ENCODE data around the gene MAPK9. TPM values are rescaled to one million over a fixed set of nuclear protein-coding genes. Genes with fewer than 3 reads are reported as not detected.
A peak's percentile ranks its signal among the peaks of the same experiment; 100 is the strongest.

MAPK9 gene
- total and polyA plus RNA-seq, 11 donors: 15.2 to 51.3 (median 41.2) TPM

DNA sequence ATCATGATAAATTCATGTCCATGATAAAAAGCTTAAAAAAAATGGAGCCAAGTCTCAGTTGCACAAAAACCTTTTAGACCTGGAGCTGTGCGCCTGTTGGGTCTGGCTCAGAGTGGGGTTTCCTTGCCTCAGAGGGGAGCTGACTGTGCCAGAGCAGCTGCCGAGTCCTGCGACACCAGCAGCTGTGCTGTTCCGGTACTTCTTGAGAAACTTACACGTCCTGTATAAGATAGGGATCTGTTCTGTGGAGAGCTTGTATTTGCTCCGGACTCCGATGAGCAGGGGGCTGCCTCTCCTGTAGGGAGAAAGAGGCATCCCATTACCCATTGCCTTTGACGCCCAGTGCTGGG, 32.7 kb upstream of the MAPK9 start:
- WGBS, 4 donors: 75 to 87% (median 78%) methylated on average over 8 of the region's 8 CpGs
- intact Hi-C loops (cut with DNase I): loop anchor here in 2 of 10 donors (10.0 kb wide), 1 partner anchor 200 kb away; no protein-coding TSS in a partner anchor
- Histone ChIP-seq H3K4me1 (no peaks in the 10 kb centered on the region), H3K4me3 (no peak overlapping the region), H3K9me3 (no peaks in the 10 kb centered on the region), H3K27ac (no peak overlapping the region), H3K36me3 (peaks cover 0 to 30% (median 3%) of the 10 kb centered on the region in 9 donors), H3K27me3 (no peaks in the 10 kb centered on the region)
- ATAC-seq: peak in 2 of 4 donors; percentile 21 to 33
- TF ChIP-seq POLR2A (IDR thresholded peaks at IDR 0.05): no peak
- TF ChIP-seq, protein P1, sequence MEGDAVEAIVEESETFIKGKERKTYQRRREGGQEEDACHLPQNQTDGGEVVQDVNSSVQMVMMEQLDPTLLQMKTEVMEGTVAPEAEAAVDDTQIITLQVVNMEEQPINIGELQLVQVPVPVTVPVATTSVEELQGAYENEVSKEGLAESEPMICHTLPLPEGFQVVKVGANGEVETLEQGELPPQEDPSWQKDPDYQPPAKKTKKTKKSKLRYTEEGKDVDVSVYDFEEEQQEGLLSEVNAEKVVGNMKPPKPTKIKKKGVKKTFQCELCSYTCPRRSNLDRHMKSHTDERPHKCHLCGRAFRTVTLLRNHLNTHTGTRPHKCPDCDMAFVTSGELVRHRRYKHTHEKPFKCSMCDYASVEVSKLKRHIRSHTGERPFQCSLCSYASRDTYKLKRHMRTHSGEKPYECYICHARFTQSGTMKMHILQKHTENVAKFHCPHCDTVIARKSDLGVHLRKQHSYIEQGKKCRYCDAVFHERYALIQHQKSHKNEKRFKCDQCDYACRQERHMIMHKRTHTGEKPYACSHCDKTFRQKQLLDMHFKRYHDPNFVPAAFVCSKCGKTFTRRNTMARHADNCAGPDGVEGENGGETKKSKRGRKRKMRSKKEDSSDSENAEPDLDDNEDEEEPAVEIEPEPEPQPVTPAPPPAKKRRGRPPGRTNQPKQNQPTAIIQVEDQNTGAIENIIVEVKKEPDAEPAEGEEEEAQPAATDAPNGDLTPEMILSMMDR (IDR thresholded peaks at IDR 0.05): no peak
- DNase-seq: no peak

DNA sequence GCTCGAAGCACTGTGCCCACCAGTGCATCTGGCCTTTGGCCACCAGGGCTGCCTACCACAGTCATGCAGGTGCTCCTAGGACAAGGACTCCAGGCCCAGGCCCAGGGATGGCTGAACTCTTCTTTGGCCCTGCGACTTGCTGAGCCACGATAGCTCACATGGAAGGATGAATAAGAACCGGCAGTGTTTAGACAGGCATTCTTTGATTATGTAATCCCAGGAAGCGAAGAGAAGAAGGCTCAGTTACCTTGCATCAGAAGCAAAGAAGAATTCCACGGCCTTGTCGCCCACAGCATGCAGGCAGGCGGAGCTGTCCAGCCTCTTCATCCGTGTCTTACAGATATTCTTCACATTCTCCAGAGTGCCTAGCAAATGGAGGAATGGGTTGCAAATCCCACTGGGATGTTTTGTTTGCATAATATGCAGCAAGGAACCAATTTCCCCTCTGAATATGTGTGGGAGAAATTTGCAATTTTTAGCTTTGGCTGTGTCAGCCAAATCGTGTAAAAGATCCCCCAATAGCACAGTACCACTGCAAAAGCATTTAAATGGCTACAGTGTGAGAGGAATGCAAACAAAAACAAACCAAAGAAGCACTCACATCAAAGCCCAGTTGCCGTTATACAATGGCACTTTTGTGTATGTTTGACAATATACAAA, 32.2 kb upstream of the MAPK9 start:
- no peak overlapping the region for H3K4me3 ChIP-seq
- TF ChIP-seq, protein P1 (IDR thresholded peaks at IDR 0.05): no peak
- no peak for TF ChIP-seq POLR2A (IDR thresholded peaks at IDR 0.05)
- intact Hi-C loops (cut with DNase I): loop anchor here in 2 of 10 donors (10.0 kb wide), 1 partner anchor 199 kb away; no protein-coding TSS in a partner anchor
- ATAC-seq (no peak), DNase-seq (peak in 1 of 5 donors; percentile 4)
- peaks cover 0 to 32% (median 6%) of the 10 kb centered on the region in 9 donors for H3K36me3 ChIP-seq
- H3K27me3 ChIP-seq: no peaks in the 10 kb centered on the region
- H3K27ac ChIP-seq: no peak overlapping the region
- 67 to 84% (median 69%) methylated on average over 11 of the region's 11 CpGs for WGBS, 4 donors
- H3K4me1 ChIP-seq: no peaks in the 10 kb centered on the region
- H3K9me3 ChIP-seq: no peaks in the 10 kb centered on the region

DNA sequence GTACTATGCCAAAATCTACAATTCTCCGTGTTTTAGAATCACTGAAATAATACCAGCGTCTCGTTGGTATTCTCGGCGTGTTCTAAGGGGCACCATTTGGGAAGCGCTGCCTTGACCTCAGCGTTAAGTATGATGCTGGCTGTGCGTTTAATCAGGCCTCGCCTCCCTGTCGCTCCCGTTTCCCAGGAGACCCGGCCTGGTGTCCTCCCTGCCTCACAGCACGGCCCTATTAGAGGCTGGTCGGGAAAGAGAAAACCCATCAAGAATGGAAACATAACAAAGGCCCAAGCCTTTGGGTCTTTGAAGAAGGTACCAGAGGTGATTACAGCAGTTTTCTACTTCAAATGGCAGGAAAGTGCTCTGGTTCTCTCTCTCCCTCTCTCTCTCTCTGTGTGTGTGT, 31.3 kb upstream of the MAPK9 start:
- intact Hi-C loops (cut with DNase I): loop anchor here in 2 of 10 donors (10.0 kb wide), 1 partner anchor 198 kb away; no protein-coding TSS in a partner anchor
- ATAC-seq (no peak), DNase-seq (peak in 1 of 5 donors; percentile 14)
- Histone ChIP-seq H3K27me3 (no peaks in the 10 kb centered on the region), H3K9me3 (no peaks in the 10 kb centered on the region), H3K4me1 (no peaks in the 10 kb centered on the region), H3K36me3 (peaks cover 0 to 39% (median 6%) of the 10 kb centered on the region in 9 donors), H3K4me3 (no peak overlapping the region), H3K27ac (no peak overlapping the region)
- WGBS, 4 donors: 86 to 92% (median 90%) methylated on average over 14 of the region's 14 CpGs
- TF ChIP-seq POLR2A (IDR thresholded peaks at IDR 0.05): no peak
- TF ChIP-seq, protein P1 (IDR thresholded peaks at IDR 0.05): no peak

DNA sequence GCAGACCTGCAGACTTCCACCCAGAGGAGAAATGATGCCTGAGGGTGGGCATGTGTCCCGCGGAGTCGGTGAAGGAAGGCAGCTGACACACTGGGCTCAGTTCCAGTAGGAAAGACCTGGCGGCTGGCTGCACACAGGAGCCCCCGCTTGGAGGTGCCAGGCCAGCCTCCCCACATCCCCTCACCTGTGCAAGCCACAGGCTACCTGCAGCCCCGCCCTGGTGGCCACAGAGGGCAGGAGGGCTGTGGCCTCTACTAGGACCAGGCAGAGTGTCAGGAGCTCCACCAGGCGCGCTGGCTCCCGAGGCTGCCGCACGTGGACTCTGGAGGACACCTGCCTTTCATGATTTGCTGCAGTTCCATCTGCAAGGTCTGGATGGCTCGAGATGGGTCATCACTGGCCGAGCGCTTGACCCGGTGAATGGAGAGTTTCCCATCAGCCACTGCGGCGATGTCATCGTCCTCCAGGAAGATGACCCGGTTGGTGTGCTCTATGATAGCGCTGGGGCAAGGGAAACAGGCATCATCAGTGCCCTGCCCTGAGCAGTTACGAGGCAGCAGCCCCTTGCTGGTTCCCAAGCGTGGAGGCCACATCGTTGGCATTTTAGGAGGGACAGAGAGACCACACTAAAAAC, 26.7 kb upstream of the MAPK9 start:
- ATAC-seq (no peak), DNase-seq (peak in 1 of 5 donors; percentile 16)
- WGBS, 4 donors: 89 to 92% (median 90%) methylated on average over 16 to 23 of the region's 23 CpGs
- intact Hi-C loops (cut with DNase I): no loop called here
- Histone ChIP-seq H3K27ac (no peak overlapping the region), H3K9me3 (no peaks in the 10 kb centered on the region), H3K4me3 (no peak overlapping the region), H3K27me3 (no peaks in the 10 kb centered on the region), H3K36me3 (peaks cover 0 to 46% (median 2%) of the 10 kb centered on the region in 9 donors), H3K4me1 (peaks cover 0 to 5% (median 0%) of the 10 kb centered on the region in 12 donors)
- TF ChIP-seq, protein P1 (IDR thresholded peaks at IDR 0.05): no peak
- no peak for TF ChIP-seq POLR2A (IDR thresholded peaks at IDR 0.05)

Data from heart left ventricle (tissue), 16 donors.